HG03045 (cell line): ENCODE data around the gene CHRNA5.
"Not testable (repeated sequence)": the region's sequence is repeated elsewhere in the genome, so short reads cannot be mapped to it uniquely, and the experiment has no call there.

Experiments used
- ATAC-seq: cut with Tn5 transposase; IDR thresholded peaks from one replicate; pipeline ENCODE4 v1.9.1; 2021; ENCODE audit warnings: mild to moderate bottlenecking, moderate library complexity; ENCODE audit not compliant: unreplicated experiment

CHRNA5 gene

DNA sequence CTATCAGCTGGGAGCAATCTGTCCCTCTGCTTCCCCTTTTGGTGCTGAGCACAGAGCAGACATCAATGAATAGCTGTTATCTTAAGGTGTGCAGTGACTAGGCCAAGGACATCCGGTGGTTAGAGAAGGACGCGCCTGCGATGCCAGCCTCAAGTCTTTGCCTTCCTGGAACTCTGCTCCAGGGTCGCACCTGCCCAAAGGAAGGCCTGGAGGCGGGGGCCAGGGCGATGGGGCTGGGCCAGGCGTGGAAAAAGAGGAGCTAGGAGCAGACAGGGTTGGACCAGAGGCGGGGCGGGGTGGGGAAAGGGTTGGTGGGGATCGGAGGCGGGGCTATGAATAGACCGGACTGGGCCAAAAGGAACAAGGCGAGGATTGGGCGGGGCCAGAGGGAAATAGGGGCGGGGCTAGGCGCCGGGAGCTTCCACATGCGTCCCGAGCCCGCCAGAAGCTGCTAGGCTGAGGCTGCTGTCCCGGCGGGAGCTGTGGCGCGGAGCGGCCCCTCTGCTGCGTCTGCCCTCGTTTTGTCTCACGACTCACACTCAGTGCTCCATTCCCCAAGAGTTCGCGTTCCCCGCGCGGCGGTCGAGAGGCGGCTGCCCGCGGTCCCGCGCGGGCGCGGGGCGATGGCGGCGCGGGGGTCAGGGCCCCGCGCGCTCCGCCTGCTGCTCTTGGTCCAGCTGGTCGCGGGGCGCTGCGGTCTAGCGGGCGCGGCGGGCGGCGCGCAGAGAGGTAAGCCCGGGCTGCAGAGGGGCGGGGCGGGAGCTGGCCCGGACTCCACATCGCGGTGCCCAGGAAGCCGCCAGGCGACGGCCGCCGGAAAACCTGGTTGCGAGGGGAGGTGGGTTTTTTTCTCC, at the start of gene CHRNA5:
Gene CHRNA5, plus strand, starts transcription at position 424 of the 854 bp plus-strand sequence. Its CDS starts 200 bp downstream, at position 624.
- ATAC-seq = peak; percentile 83

DNA sequence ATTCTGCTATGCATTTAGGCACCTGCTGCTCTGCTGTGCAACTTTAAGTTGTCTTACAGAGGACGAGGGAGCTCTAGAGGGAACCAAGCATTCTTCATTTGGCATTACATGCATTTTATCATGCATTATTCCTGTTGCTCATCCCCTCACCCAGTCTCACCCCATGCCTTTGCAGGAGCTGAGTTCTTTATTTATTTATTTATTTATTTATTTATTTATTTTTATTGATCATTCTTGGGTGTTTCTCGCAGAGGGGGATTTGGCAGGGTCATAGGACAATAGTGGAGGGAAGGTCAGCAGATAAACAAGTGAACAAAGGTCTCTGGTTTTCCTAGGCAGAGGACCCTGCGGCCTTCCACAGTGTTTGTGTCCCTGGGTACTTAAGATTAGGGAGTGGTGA, 45.3 kb upstream of the CHRNA5 start:
- not testable (repeated sequence) for ATAC-seq

DNA sequence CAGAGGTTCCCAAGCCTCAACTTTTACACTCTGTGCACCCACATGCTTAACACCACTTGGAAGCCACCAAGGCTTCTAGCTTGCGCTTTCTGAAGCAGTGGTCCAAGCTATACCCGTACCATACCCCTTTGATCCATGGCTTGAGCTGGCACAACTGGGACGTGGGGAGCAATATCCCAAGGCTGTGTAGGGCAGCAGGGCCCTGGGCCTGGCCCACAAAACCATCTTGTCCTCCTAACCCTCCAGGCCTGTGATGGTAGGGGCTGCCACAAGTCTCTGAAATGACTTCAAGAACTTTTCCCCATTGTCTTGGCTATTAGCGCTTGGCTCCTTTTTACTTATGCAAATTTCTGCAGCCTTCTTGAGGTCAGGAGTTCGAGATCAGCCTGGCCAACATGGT, 41.1 kb upstream of the CHRNA5 start:
- no peak for ATAC-seq

DNA sequence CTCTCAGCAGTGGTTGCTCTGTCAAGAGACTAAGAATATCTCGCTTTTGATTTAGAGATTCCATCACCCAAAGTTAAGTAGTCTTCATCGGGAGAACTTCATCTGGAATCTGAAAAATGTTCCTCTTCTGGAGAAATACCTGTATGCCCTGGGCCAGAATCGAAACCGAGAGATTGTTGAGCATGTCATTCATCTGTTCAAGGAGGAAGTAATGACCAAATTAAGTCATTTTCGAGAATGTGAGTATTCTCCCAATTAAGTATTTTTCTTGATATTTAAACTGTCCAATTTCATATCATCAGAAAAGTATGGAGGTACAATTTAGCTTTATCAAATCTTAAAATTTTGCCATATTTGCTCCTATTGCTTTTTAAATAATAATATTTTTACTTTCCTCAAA, 38.0 kb upstream of the CHRNA5 start:
- ATAC-seq = no peak

DNA sequence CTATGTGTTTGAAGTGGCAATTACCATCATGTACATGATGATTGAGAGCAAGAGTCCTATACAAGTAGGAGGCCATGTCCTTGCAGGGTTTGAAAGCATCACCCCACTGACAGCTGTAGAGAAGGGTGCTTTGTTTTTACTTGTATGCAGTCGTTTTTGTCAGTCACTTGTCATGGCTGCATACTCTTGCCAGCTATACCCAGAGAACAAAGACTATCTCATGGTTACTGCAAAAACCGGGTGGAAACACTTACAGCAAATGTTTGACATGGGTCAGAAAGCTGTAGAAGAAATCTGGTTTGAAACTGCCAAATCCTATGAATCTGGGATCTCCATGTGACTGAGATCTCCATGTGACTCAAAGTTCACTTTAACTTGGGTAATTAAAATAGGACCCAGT, 32.0 kb upstream of the CHRNA5 start:
- no peak for ATAC-seq

DNA sequence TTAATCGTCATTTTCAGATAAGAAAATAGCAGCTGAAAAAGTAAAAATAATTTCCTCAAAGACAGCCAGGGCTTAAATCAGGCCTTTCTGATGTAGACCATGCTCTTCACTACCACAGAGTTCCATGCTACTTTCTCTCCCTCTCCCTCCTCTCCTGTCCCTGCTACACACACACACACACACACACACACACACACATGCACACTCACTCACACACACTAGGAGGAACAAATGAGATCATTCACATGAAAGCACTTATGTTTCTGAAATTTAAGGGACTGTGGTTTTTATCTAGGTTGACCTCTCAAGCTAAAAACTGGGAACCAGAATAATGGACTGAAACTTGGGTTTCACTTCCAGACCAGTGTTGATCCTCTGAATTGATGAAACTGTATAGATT, 29.2 kb upstream of the CHRNA5 start:
- no peak for ATAC-seq

DNA sequence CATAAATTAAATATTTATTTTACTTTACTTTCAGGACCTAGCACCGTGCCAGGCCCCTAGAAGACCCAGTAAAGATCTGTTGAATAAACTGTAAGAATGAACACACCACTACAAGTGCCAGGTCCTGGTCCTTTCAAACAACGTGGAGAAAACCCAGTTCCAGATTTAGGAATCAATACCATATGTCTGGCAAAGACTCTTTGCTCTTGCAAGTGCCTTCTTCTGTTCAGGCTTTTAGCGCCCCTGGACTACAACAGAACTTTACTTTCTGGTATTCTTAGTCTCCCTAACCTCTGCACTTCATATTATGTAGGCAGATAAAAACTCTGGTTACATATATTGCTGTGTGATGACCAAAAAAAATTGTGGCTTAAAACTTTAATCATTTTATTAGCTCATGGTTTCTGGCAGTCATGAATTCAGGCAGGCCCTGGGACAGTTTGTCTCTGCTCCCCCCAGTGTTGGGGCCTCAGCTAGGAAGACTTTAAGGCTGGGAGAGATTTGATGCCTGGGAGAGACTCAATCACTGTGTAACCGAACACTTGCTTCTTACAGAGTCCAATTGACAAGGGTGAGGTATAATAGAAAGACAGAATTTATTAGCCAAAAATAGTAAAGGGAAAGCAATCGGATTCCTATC, 27.9 kb upstream of the CHRNA5 start:
- no peak for ATAC-seq

DNA sequence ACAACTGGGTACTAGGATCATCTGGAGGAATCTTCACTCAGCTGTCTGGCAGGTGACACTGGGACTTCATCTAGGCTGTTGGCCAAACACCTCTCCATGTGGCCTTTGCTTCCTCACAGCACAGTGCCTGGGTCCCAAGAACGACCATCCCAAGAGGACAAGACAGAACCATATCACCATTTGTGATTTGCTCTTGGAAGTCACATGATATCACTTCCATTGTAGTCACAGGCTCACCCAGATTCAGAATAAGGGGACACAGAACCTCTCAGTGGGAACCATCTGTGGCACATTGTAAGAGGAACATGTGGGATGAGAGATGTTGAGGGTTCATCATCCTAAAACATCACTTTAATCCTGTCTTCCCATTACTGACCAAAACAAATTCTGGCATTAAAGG, 27.0 kb upstream of the CHRNA5 start:
- no peak for ATAC-seq

DNA sequence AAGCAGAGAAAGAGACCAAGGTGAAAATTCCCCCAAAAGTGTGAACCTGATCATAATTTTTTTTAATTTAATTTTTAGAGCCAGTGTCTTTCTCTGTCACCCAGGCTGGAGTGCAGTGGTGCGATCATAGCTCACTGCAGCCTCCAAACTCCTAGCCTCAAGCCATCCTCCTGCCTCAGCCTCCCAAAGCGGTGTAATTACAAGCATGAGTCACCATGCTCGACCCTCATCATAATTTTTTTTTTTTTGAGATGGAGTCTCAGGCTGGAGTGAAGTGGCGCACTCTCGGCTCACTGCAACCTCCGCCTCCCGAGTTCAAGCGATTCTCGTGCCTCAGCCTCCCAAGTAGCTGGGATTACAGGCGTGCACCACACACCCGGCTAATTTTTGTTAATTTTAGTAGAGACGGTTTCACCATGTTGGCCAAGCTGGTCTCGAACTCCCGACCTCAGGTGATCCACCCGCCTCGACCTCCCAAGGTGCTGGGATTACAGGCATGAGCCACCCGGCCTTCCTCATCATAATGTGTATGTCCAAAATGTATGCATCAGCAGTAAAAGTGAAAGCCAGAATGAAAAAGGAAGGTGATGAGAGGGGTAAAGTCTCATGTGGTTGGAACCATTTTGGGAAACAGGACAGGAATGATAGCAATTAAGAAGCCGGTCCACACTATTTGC, 25.7 kb upstream of the CHRNA5 start:
- ATAC-seq = not testable (repeated sequence)

DNA sequence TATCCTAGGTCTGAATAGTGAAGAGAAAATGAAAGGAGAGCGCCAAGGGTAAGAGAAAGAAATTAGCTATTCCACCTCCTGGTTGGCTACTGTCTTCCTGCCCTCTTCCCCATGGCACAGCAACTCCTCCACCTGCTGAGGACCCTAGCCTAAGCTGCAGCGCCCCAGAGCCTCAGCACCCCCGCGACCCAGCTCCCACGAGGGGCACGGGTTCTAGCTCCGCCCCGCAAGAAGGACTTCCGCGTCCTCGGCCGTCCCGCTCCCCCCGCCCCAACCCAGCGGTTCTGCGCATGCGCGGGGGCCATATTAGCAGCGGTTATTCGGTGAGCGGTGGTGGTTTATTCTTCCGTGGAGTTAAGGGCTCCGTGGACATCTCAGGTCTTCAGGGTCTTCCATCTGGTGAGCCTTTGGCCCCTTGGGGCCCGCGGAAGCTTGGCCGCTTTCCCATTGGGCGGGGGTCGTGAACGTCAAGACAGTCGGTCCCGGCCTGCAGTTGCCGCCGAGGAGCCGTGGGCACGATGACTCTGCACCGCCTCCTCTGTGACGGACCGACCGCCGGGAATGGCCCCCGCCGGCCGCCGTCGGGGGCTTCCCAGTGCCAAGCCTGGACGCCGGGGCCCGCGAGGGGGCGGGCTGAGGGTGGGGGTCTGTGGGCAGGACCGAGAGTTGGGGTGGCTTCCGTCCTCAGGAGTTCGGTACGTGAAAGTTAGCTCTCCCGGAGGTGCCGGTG, 25.0 kb upstream of the CHRNA5 start, which contains the start of gene PSMA4:
Gene PSMA4, plus strand, starts transcription at position 304 of the 730 bp plus-strand sequence. CDS start 1,484 bp downstream, outside the sequence.
- ATAC-seq = peak; percentile 87

DNA sequence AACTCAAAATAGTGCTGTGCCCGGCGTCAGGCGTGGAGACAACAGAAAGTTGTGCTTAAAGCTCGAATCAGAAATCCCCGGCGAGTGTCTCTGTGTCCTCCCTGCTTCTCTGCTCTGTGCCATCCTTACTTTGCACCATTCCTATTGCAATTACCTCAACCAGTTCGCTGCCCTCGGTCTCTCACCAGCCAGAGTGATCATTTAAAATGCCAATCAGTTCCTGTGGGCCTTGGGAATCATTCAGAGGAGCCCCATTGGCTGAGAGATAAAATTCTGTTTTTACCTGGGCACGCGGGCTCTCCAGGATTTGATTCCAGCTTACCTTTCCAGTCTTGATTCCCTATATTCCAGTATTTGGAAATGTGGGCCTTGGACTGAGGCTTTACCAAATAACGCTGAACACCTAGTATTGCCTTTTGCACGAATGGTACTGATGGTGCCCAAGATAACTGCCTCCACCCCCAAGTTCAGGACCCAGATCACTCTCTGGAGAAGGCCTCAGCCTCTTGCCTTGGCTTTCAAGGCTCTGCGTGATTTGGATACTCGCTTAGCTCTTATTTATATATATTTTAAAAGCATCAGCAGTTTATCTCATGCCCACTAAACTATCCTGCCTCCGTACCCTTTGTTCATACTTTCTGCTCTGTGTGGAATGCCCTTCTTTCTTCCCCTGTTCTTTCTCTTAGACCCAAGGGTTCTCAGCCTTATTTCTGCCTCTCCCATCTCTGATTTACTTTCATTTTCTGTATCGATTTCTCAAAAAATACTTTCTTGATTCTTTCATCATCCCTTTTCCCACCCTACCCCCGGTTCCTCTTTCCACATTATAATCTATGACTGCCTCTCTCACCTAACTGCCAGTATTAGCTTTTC, 24.2 kb upstream of the CHRNA5 start:
- ATAC-seq = no peak

DNA sequence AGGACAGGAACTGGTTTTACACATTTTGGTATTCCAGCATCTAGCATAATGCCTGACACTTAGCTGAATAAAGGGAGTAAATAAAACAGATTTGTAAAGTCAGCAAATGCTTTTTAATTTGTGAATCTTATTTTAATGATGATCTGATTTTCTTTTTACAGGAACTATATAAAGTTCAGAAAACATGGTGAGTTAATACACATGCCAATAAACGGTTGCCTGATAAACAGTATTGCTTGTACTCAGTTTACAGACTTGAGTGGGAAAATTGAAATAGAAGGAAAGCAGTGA, 23.6 kb upstream of the CHRNA5 start:
- ATAC-seq = no peak

DNA sequence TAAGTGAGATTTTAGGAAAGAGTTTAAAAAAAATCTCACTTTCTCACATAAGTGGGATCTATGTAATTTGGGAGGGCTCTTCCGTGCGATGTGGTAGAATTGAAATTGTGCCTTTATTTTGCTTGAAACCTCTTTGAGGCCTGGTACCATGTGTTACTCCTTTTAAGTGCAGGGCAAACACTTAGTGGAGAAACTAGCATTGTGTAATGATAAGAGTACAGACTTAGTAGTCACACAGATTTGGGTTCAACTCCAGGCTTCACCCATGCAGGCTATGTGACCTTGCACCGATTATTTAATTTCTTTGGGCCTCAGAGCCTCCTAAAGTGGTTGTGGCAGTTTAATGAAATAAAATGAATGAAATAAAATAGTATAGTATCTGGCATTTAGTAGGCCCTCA, 22.7 kb upstream of the CHRNA5 start:
- no peak for ATAC-seq

DNA sequence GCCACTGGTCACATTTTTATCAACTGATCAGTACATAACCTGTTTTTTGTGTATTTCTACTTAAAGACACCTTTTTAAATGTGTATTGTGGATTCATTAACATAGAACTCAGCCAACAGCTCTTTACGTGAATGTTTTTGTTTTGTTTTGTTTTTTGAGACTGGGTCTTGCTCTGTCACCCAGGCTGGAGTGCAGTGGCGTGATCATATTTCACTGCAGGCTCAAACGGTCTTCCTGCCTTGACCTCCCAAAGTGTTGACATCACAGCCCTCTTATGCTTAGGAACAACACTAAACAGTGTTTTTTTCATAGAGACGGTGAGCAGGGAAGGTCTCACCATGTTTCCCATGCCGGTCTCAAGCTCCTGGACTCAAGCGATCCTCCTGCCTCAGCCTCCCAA, 15.1 kb upstream of the CHRNA5 start:
- ATAC-seq = no peak

DNA sequence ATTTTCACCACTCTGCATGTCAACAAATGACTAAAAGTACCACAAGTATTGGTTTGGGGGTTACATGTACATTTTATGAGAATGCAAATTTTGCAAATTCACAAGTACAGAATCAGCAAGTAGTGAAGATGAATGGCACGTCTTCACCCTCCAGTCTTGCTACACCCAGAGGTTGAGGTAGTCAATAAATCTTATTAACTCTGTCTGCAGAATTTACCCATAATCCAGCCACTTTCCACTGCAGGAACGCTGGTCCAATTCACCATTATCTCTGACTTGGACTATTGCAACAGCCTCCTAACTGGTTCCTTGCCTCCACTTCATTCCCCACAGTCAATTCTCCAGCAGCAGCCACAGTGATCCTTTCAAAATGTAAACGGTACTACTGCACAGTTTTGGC, 14.5 kb upstream of the CHRNA5 start:
- ATAC-seq = no peak

DNA sequence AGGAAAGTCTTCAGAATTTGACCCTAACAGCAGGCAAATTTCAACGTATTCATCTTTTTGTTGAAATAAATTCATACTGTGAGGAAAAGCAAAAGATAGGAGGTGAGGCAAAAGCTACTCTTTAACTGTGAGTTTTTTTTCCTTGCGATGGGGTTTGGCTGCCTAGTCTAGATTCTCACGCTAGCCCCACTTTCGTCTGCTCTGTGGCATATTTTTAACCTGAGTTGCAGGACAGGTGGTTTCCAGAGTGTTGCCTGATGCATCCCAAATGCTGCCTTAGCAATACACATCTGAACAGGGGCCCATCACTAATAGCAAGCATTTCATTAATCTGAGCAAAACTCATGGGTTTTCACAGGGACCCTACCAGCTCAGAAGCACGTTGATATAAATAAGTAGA, 13.4 kb upstream of the CHRNA5 start:
- ATAC-seq = no peak

DNA sequence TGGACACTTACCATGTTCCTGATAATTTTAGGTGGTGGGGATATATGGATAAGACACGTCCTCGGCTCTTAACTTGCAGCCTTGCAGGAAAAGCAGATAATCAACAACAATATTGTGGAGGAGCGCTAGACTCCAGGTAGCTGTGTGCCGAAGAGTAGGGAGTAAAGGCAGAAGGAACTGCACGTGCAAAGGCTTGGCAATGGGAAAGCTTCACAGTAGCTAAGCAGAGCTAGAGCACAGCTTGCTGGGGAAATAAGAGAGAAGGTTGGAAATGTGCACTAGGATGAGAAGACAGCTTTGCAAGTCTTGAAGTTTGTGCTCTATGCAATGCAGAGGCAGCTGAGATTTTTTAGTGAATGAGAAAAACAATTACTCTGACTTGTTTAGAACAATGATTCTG, 12.7 kb upstream of the CHRNA5 start:
- no peak for ATAC-seq

DNA sequence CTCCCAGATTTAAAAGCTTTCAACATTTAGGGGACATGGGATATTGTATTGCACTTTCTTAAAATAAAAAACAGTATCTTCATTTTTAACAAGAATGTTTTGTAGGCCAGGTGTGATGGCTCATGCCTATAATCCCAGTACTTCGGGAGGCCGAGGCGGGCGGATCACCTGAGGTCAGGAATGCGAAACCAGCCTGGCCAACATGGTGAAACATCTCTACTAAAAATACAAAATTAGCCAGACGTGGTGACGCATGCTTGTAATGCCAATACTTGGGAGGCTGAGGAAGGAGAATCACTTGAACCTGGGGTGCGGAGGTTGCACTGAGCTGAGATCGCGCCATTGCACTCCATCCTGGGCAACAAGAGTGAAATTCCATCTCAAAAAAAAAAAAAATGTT, 5.1 kb upstream of the CHRNA5 start:
- not testable (repeated sequence) for ATAC-seq

DNA sequence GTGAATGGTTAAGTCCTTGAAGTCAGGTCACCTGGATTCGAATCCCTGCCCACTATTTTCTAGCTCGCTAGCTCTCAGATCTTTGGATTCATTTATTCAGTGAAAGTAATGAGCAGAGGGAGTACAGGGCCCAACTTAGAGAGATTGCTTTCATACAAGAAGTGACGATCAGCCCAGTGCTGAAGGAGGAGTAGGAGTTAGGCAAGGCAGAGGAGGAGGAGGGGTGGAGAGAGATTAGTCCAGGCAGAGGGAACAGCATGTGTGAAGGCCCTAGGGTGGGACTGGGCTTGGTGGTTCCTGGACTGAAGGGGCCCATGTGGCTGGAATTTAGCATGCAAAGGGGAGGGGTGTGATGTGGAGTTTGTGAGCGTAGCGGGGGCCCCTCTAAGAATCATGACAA, 3.8 kb upstream of the CHRNA5 start:
- ATAC-seq = no peak

DNA sequence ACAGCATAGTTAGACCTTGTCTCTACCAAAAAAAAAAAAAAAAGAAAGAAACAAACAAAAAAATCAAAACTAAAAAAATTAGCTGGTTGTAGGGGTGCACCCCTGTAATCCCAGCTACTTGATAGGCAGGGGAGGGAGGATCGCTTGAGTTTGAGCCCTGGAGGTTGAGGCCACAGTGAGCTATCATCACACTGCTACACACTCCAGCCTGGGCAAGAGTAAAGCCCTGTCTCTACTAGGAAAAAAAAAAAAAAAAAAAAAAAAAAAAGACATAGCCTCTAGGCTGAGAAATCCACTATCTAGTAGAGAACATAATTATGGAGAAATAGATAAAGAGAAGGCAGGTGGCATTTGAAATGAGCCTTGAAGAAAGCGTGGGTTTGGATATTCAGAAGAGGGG, 2.2 kb upstream of the CHRNA5 start:
- ATAC-seq = no peak
